Activated CD4-positive, CD25-positive, alpha-beta regulatory T cell treated with anti-CD3 and anti-CD28 coated beads, Interleukin-2, amount 50 U/mL, for 72 hours (primary cell): Measurements from ENCODE around the gene LRRC26.
"Not testable (repeated sequence)": the region's sequence is repeated elsewhere in the genome, so short reads cannot be mapped to it uniquely, and the experiment has no call there.

Experiments used
- DNase-seq: peaks from one replicate; pipeline ENCODE4 v3.0.0; 2021

Gene LRRC26

GRCh38 chr9:137130176-137130755 lies 39.6 kb downstream of the LRRC26 start:
- DNase-seq, result no peak

DNA sequence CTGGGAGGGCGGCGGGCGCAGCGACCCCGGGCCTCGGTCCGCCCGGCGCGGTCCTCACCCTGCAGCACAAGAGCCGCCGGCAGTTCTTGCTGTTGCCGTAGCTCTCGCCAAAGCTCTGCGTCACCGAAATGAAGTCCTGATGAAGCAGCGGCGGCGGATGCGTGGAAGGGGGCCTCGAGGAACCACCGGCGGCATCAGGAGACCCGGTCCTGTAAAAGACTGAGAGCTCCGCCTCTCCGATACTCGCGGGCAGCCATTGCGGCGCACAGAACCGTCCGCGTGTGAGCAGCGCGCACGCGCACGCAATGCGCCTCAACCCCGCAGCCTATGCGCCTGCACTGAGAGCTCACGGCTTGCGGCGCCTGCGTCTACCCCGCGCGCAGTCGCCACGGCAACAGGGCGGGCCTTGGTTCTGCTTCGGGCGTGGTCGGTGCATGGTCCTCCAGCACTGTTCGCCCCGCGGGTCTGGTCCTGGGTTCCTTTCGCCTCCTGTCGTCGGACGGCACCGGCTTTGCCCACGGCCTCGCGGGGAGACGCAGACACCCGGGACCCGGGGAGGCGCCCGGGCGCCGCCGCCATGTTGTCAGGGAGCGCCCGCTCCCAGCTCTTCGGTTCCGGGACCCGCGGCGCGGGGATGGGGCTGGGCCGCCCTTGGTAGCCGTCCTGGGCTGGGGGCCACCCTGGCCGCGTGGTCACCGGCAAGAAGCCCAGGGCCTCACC lies 40.2 kb downstream of the LRRC26 start:
- DNase-seq, result peak; percentile 89

DNA sequence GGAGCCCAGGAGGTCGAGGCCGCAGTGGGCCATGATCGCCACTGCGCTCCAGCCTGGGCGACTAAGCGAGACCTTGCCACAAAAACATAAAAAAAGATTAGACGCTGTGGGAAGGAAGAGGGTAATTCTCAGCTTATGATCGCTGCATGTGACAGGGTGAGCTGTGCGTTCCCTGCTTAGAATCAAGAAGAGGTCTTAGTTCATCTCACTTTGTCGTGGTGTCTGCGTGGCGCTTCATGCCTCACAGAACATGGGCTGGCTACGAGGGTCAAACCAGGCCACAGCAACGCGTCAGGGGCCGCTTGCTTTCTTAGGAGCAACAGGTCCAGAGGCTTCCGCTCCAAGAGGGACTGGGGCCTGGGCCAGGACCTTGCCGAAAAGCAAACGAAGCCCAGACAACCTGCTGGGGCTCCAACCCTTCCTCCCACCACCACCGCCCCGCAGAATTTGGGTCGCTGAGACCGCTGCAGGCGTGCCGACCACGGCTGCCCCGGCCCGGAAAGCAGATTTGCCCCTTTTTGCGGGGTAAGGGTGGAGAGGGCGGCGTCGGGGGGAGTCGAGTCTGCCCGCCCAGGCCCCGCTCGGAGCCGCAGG lies 40.9 kb downstream of the LRRC26 start:
- DNase-seq, result no peak

- no peak for DNase-seq
Measured at GRCh38 chr9:137128158-137128861, 41.5 kb downstream of the LRRC26 start.

DNA sequence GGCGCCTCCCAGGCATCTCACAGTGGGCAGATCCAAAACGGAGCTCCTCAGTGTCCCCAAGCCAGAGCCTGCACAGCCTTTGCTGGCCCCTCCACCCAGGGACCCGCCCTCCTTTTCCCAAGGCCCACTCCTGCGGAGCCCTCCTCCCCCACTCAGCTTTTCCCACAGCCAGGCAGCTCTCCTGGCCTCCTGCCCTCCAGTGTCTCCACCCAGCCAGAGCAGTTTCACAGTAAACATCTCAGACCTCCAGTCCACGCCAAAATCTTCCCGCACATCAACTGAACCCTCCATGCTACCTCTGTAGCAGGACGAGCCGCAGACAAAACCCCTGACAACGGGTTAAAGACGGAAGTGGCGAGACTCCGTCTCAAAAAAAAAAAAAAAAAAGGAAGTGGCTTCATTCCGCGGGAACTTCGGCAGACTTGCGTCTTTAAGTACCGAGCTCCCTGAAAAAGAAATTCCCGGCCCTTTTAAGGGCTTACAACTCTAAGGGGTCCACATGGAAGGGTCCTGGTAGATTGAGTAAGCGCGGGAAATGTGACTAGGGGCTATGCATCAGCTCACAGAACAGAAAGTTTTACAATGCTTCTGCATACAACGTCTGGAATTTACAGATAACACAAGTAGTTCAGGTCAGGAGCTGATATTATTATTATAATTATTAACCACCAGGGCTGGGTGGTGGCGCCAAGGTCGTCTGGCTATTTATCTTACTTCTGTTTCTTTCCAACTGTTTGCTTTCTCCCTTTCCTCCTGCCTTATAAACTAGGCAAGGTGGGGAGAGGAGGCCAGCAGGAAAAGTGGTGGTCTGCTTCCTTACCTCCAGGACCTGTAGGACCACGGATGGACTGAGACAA lies 42.3 kb downstream of the LRRC26 start:
- DNase-seq, result no peak

DNA sequence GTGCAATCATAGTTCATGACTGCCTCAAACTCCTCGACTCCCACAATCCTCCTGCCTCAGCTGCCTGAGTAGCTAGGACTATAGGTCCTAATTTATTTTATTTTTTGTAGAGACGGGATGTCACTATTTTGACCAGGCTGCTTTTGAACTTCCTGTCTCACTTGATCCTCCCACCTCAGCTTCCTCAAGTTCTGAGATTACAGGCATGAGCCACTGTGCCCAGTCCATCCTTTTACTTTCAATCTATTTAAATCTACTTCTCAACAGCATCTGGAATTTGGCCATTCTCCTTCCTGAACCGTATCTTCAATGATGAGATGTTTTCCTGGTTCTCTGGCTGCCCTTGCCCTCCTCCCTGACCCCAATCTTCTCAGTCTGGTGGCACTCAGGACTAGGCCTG lies 43.1 kb downstream of the LRRC26 start:
- no peak for DNase-seq

- DNase-seq, result not testable (repeated sequence)
Measured at GRCh38 chr9:137123952-137124462, 45.8 kb downstream of the LRRC26 start.

GRCh38 chr9:137123468-137123837 lies 46.4 kb downstream of the LRRC26 start:
- DNase-seq, result no peak

- not testable (repeated sequence) for DNase-seq
Measured at GRCh38 chr9:137122796-137123467, 46.9 kb downstream of the LRRC26 start.

GRCh38 chr9:137121927-137122795 lies 47.7 kb downstream of the LRRC26 start:
- DNase-seq, result not testable (repeated sequence)
